ENCODE data around the gene ANHX.
"Not testable (repeated sequence)": the region's sequence is repeated elsewhere in the genome, so short reads cannot be mapped to it uniquely, and the experiment has no call there.

The ANHX gene

DNA sequence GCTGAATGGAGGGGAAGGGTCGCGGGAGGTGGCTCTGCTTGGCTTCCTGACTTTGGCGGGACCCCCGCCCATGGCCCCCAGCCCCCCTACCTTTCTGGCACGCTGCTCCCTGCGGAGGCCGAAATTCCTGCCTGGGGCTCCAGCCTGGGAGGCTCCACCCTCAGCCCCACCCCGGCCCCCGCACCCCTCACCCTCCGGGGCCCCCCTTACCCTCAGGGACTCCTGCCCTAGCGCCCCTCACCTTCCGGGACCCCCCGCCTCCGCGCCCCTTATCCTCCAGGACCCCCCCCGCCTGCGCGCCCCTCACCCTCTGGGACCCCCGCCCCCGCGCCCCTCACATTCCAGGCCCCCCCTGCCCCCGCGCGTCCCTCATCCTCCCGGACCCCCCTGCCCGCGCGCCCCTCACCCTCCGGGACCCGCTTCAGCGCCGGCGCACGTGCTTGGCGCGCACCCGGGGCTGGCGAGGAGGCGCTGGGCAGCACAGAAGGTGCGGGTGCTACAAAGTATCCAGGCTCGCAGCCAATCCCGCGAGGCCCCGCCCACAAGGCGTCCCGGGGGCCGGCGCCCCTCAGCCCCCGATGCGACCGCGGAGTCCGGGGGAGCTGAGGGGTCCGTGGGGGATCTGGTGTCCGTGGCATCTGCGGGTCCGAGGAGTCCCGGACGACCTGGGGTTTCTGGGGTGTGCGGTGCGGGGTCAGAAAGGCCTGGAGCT lies at the start of gene ANHX:
Gene ANHX, minus strand, starts transcription at position 477 of the 712 bp plus-strand sequence. CDS start 1,521 bp downstream, outside the sequence.
- DNase-seq: no peak

DNA sequence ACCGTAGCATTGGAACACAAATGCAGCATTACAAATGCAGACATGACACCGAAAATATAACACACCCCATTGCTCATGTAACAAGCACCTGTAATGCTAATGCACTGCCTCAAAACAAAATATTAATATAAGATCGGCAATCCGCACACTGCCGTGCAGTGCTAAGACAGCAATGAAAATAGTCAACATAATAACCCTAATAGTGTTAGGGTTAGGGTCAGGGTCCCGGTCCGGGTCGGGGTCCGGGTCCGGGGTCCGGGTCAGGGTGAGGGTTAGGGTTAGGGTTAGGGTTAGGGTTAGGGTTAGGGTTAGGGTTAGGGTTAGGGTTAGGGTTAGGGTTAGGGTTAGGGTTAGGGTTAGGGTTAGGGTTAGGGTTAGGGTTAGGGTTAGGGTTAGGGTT lies 29.0 kb upstream of the ANHX start:
- not testable (repeated sequence) for DNase-seq

DNA sequence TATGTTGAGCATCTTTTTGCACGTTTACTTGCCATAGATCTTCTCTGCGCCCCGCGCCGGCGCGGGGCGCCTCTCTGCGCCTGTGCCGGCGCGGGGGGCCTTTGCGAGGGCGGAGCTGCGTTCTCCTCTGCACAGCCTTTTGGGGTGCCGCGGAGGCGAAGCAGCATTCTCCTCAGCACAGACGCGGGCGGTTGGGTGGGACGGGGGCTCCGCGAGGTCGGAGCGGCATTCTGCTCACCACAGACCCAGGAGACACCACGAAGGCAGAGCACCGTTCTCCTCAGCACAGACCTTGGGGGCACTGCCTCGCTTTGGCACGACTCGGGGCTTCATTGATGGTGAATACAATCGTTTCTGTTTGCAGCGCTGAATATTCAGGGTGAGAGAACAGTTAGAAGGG lies 28.5 kb upstream of the ANHX start:
- no peak for DNase-seq

- DNase-seq: no peak
These were observed 20.6 kb upstream of the ANHX start for GRCh38 chr12:133256321-133256720.

- not testable (repeated sequence) for DNase-seq
These were observed 20.2 kb upstream of the ANHX start for GRCh38 chr12:133255833-133256232.

DNA sequence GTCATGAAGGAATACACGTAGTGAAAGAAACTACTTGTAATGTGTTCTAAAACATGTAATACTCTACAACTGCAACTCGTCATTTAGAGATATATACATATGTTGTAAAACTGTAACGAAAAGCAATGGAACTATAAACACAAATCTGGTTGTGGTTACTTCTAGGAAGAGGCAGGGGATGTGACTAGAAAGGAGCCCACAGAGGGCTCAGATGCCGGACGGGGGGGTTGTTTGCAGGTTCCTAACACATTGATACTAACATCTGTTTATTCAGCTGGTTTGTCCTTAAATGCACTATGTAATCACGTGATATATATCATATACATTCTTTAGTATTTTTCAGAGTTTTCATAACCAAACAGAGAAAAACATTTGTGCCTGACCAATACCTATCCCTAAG lies 16.1 kb upstream of the ANHX start:
- no peak for DNase-seq

DNA sequence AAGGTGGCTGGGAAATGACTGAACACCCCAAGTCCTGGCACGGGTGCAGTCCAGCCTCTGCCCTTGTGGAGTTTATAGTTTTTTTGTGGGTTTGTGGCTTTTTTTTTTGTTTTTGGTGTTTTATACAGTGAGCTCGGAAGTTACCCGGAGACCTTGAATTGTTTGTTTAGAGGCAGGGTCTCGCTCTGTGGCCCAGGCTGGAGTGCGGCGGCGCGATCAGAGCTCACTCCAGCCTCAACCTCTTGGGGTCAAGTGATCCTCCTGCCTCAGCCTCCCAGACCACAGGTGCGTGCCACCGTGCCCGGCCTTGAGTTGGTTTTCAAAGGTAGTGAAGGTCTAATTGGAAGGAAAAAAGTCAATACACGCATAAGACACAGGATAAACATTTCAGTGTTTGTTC lies 879 bp upstream of the ANHX start:
- DNase-seq: no peak

DNA sequence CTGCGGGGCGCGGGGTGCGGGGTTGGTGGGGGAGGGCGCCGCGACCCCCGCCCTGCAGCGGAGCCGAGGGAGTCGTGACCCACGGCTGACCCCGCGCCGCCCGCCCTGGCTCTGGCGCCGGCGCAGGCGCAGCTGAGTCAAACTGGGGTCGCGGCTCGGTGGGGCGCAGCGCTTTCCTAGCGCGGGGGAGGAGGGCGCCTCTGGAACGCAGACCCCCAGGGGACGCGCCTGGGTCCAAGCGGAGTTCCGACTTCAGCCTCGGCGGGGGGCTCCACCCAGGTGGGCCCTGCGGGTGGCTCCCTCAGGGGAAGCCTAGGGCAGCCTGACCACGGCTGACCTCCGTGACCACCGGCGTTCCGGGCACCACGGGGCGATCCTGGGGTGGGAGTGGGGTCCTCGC lies 467 bp upstream of the ANHX start:
- DNase-seq: no peak

GRCh38 chr12:133234971-133235370 lies 706 bp downstream of the ANHX start:
- no peak for DNase-seq

DNA sequence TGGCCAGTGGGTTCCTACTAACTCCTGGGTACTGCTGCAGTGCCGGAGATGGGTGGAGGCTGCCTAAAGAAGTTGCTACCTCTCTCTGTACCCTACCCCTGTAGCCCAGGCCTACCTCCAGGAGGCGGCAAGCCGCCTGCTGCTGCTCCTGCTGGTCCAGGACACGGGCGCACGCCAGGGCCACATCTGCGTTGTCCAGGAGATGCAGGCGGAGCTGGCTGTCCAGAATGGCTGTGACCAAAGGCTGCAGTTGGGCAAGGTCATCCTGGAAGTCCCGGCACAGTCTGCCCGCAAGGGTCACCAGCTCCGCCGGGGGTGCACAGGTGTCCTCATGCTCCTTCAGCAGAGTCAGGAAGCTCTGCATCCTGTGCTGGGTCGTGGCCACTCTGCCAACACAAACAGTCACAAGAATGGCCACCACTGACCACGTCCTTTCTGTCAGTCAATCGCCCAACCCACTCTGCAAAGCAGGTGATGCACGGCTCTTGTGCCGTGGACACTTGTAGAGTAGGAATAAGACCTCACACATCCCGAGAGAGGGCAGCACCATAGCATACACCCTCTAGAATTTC lies 1.6 kb downstream of the ANHX start:
- DNase-seq: no peak

GRCh38 chr12:133233006-133233405 lies 2.7 kb downstream of the ANHX start:
- DNase-seq: no peak

DNA sequence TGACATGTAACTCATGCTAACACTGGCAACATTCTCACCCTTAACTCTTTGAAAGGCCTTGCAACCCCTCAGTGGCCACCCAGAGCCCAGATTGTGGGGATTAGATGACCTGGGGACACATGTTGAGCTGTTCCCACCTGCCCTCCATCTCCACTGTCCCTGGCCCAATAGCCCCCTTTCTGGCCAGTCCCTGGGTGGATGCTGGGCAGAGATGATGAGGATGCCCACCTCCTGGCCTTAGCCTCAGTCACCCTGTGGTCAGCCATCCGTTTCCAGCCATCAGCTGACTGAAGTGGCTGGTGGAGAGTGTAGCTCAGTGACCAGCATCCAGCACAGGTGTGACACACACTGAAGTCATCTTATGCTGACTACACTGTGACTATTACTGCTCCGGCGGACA lies 4.7 kb downstream of the ANHX start:
- no peak for DNase-seq

DNA sequence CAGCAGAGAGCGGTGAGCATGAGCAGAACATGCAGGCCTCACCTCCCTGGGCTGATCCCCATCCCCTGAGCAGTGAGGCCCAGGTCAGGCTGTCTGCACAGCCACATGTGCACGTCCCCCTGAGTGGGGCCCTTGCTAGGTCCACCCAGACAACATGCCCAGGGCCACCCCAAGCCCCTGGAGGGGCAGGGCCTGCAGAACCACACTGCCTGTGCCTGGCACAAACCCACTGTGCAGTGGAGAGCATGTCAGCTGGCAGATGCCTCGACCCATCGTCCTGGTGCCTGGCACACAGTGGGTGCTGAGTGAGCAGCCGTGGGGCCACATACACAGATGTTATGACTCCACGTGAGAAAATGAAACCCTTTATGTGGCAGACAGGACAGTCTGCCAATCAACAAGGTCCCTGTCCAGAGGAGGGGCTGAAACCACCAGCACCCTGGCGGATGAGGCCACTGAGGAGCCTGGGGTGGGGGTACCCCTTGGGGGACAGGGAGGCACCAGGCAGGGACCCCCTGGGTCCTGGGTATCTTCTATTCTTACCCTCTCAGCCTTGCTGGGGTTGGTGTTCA lies 8.3 kb downstream of the ANHX start:
- no peak for DNase-seq

GRCh38 chr12:133226690-133227089 lies 9.0 kb downstream of the ANHX start:
- DNase-seq: no peak

GRCh38 chr12:133225527-133225926 lies 10.2 kb downstream of the ANHX start:
- no peak for DNase-seq

DNA sequence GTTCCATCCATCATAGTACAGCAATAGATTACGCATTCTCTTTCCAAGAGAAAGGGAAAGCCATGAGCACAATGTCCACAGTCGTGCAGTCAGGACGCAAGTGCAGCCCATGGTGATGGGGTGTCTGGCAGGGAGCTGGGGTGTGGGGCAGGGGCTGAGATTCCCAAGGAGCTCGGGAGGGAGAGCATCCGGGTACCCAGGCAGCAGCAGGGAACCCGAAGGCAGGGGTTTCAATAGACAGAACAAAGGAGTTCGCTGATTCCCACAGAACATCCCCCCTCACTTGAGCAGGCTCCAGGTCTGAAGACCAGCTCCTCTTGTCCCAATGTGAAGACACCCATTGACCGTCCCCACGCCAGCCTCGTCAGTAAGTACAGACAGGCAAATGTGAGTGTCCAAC lies 13.5 kb downstream of the ANHX start:
- no peak for DNase-seq

GRCh38 chr12:133221241-133221640 lies 14.4 kb downstream of the ANHX start:
- no peak for DNase-seq

DNA sequence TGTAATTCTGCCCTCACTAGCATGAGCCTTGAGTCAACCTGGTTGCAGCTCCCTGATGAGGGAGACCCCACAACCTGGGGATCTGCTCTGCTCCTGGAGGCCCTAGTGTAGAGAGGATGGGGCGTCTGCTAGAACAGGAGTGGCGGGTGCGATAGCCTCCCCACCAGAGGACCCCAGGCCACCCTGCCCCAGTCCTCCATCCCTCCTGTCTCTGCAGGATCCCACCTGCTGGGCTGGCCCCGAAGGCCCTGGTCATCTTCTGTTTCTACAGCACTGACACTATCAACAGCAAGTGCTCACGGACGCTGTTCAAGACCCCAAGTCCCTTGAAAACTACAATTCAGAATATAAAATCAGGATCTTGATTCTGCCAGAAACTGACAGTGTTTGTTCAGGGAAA lies 15.2 kb downstream of the ANHX start:
- DNase-seq: no peak

GRCh38 chr12:133217219-133217618 lies 18.5 kb downstream of the ANHX start:
- DNase-seq: no peak

- no peak for DNase-seq
These were observed 20.0 kb downstream of the ANHX start for GRCh38 chr12:133215724-133216123.

- DNase-seq: no peak
These were observed 29.3 kb downstream of the ANHX start for GRCh38 chr12:133206390-133206789.

- DNase-seq: no peak
These were observed 31.4 kb downstream of the ANHX start for GRCh38 chr12:133204264-133204603.

DNA sequence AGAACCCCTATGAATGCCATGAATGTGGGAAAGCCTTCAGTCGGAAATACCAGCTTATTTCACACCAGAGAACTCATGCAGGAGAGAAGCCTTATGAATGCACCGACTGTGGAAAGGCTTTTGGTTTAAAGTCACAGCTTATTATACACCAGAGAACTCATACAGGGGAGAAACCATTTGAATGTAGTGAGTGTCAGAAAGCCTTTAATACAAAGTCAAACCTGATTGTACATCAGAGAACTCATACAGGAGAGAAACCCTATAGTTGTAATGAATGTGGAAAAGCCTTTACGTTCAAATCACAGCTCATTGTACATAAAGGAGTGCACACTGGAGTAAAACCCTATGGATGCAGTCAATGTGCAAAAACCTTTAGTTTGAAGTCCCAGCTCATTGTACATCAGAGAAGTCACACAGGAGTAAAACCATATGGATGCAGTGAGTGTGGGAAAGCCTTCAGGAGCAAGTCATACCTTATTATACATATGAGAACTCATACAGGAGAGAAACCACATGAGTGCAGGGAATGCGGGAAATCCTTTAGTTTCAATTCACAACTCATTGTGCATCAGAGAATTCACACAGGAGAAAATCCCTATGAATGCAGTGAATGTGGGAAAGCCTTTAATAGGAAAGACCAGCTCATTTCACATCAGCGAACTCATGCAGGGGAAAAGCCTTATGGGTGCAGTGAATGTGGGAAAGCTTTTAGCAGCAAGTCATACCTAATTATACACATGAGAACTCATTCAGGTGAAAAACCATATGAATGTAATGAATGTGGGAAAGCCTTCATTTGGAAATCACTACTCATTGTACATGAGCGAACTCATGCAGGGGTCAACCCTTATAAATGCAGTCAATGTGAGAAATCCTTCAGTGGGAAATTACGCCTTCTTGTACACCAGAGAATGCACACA lies 32.1 kb downstream of the ANHX start:
- DNase-seq: no peak

Measured in NCI-H526 (cell line).